AG10803 (cell line): Measurements from ENCODE around the gene LMNTD2.

ENCODE experiments used
- DNase-seq: peaks from one replicate; pipeline ENCODE4 v3.0.0; 2010; ENCODE audit warnings: low read depth
- H3K4me3 ChIP-seq: 2 replicates; pipeline ENCODE4 v1.5.1; 2011; ENCODE audit warnings: mild to moderate bottlenecking, low read length, control low read depth
- CTCF ChIP-seq: conservative IDR thresholded peaks from 2 replicates; pipeline ENCODE4 v1.5.1; 2011; ENCODE audit warnings: mild to moderate bottlenecking, low read length, control low read depth, inconsistent platforms

LMNTD2 gene

GRCh38 chr11:559020-559620, 1.4 kb downstream of the LMNTD2 start:
- no peak overlapping the region for H3K4me3 ChIP-seq
- no peak for TF ChIP-seq CTCF

GRCh38 chr11:558503-558902, 2.0 kb downstream of the LMNTD2 start:
- TF ChIP-seq CTCF = no peak

More at GRCh38 chr11:559020-559620, 1.4 kb downstream of the LMNTD2 start:
- DNase-seq = no peak

DNA sequence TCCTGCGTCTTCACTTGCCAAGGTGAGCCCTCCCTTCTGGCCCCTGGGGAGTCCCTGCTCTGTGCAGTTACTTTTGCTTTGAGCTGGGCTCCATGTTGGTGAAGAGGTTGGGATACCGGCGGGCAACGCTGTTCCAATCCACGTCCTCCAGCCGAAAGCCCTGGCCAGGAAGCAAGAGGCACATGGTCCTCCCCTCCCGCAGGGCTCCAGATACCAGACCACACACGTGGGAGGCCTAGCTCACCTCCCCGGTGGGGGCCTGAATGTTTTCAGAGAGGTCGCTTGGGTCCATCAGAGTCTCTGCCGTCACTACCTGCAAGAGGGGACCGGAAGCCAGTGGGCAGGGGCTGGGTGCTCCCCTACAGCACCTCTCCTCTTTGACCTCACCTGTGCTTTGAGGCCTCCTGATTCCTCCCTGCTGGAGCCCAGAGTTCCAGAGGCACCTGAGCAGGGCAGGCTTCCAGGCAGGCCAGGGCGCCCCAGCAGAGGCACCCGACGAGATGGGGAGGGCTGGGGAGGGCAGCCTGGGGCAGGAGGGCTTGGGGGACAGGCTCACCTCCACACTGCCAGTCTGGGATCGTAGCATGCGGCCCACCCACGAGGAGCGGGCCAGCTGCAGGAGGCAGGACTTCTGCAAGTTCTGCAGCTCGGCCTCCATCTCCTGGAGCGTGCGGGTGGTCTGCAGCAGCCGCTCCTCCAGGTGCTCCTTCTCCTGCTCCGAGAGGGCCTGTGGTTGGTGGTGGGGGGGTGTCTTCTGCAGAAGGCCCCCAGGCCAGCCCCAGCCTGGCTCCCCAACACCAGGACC, 3.0 kb downstream of the LMNTD2 start:
- no peak for DNase-seq
- no peak overlapping the region for H3K4me3 ChIP-seq
- no peak for TF ChIP-seq CTCF

More at GRCh38 chr11:558503-558902, 2.0 kb downstream of the LMNTD2 start:
- no peak for DNase-seq
- no peak overlapping the region for H3K4me3 ChIP-seq

DNA sequence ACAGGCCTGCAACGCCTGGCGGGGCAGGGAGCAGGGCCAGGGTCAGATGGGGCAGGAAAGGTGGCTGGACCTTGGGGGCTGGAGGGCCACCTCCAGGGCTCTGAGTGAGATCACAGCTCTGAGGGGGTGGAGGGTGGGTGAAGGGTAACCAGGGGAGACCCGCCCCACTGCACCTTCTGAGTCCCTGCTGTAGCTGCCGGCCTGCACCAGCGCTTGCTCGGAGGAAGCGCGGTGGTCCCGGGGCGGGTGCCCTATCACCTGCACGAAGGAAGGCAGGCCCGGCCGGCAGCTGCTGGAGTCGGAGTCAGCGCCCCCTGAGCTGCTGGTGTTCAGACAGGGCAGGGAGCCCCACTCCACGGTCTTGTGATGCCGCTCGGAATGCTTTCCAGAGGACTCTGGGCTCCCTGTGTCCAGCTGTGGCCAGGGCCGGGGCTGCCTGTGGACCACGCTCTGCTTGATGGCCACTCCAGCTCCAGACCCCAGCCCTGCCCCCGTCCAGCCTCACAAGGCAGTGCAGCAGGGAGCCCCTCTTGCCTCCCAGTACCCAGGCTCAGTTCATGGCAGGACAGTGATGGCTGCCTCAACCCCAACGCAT, 3.8 kb downstream of the LMNTD2 start:
- TF ChIP-seq CTCF = no peak
- no peak overlapping the region for H3K4me3 ChIP-seq
- DNase-seq = no peak

DNA sequence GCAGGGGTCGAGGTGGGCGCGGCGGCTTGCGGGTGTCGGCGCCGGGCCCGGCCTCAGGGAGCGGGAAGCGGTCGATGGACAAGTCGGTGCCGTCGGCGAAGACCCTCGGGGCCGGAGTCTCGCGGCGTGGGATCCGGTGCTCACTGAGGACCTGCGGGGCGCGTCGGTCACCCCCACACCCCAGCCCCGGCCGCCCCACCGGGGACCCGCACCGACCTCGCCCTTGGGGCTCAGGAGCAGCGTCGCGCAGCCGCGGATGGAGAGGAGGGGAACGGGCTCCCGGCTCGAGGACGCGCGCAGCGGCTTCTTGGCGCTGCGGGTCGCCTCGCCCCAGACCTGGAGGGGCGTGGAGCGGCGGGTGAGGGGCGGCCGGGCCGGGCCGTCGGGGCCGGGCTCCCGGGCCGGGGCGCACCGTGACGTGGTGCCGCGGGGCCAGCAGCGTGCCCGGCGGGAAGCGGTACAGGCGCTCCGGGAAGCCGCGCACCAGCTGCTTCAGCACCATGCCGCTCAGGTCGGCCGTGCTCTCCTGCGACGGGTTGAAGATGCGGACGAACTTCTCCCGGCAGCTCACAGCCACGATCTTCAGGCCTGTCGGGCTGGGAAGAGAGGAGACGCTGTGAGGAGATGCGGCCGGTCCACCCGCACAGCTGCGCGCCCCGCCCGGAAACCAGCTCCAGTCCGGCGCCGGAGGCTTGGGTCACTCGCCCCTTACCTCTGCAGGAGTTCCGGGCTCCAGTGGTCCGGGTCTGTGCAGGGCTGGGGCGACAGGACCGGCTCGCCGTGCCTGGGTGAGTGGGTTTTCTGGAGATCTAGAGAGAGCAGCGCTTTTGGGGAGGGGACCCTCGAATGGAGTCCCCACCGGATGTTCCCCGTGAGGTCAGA, 4.5 kb downstream of the LMNTD2 start:
- no peak for DNase-seq
- H3K4me3 ChIP-seq = no peak overlapping the region
- no peak for TF ChIP-seq CTCF

- DNase-seq = no peak
- no peak for TF ChIP-seq CTCF
- H3K4me3 ChIP-seq = no peak overlapping the region
Measured at GRCh38 chr11:555227-555779, 5.2 kb downstream of the LMNTD2 start.
